NCI-H345 treated with DMSO at 0.1 percent for 48 hours (cell line): Measurements from ENCODE around the gene ZNF492.
"Not testable (repeated sequence)": the region's sequence is repeated elsewhere in the genome, so short reads cannot be mapped to it uniquely, and the experiment has no call there.

Experiments
- DNase-seq: peaks from one replicate; lab custom pipeline; 2025; ENCODE audit not compliant: unreplicated experiment; lab: John Stamatoyannopoulos, UW

ZNF492 gene

DNA sequence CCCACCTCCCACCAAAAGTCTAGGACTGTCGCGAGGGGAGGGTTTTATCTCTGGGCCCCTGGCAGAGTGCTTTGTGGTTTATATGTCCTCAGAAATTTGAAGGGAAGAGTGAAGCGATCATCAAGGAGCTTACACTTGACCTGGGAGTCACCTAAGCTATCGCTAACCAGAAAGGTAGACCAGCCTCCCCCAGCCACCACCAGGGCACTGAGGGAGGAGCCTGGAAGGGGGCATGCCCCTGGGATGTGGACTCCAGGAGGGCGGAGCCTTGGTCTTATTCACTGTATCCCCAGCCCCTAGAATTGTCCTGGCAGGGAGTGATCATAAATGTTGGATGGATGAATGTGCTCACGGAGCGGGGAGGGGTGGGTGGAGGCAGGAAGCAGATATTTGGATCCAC lies 16.9 kb upstream of the ZNF492 start:
- not testable (repeated sequence) for DNase-seq

DNA sequence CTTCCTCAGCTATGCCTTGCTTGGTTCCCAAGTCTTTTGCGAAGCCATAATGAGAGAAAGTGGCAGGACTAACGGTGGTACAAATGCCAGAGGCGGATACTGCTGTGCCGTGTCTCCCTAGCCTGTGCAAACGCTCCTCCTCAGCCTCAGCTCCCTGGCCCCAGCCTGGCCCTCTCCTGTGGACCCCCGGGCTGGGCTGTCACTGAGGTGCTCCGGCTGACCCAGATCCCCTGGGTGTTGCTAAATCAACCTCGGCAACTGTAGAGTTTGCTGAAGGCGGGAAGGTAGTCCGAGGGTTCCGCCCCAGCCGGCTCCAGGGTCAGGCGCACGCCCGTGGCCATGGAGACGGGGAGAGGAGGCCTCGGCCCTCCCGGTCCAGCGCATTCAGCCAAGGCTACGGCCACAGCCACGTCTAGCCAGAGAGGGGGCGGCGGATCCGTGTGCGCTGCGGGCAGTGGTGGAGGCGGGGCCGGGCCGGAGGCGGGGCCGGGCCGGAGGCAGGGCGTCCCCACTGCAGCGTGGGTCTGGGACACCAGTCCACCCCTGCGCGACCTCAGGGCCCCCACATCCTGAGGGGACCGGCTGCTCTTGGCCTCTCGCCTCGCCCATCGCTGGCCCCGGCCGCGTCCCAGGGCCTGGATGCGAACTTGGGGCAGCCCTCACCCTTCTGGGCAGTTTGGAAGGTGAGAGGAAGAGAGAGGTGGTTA lies 16.4 kb upstream of the ZNF492 start:
- DNase-seq: no peak

DNA sequence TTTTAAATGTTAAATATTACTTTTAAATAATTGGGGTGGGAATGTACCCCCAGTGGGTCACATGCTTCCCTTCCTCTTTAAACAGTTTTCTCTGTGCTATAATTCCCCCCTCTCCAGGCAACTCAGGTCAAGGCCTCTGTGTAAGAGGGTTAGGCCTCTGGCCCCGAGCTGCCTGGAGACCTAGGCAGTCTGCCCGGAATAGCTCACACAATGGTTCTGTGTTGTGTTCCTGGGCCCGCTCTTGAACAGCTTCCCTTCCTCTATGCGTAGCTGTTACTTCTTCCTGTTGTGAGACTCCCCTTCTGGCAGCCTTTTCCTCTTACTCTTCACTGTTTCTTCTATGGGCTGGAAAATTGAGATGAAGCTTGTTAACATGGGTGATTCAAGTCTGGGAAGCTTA lies 14.8 kb upstream of the ZNF492 start:
- no peak for DNase-seq

DNA sequence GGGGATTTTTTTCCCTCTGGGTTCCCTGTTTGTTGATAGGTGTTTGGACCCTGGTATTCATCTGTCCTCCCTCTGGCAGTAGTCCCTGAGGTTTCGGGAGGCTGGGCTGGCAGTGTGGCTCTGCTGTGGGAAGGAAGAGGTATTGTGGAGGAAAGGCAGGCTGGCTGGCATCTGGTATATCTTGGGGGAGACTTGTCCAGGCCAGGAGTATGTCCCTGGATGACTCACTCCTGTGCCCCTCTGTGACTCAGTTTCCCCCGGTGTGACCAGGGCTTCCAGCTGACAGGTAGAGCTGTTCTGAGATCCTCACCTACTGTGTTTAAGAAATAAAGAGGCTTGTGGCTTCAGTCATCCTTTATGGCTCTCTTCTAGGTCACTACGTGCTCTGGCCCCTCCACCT lies 14.2 kb upstream of the ZNF492 start:
- no peak for DNase-seq

DNA sequence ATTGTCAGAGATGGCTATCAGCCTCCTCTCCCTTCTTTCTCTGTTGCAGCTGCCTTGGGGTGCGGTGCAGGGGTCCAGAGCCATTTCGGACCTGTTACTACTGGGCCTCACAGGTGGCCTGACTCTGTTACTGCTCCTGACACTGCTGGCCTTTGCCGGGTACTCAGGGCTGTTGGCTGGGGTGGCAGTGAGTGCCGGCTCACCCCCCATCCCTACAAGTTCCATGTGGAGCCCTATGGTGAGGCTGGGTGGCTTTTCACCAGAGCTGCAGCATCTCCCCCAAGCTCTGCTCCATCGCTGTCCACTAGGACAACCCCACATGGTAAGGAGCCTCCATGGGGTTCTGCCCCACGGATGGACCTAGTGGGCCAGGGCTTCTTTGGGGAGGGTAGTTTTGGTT lies 13.7 kb upstream of the ZNF492 start:
- no peak for DNase-seq

DNA sequence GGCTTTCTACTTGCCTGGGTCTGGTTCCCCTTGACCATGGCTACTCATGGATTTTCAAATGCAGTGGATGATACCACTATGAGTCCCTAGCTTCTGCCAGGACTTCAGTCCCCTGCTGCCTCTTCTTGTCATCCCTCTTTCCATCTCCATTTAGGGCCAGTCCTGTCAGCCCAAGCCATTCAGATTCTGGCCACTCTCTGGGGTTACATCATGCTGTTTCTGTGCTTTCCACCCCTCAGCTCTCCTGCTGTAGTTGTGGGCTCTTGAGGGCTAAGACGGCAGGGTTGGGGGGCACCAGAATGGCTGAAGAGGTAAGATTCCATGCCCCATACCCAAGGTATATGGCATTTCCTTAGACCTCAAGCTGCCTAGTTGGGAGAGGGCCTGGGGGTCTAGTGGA lies 13.2 kb upstream of the ZNF492 start:
- no peak for DNase-seq

DNA sequence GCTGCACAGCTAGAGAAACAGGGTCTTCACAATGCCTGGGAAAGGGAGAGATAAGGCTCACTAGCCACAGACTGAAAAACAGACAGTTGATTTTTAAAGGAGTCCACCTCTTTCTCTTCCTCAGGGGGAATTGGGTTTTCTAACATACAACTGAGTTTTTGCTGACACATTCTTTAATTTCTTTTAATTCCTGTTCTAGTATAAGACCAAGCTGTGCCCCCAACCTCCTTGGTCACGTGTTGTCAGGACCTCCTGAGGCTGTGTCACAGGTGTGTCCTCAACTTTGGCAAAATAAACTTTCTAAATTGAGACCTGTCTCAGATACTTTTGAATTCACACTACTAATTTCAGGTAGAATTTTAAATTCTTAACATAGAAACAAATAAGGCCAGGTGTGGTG lies 12.1 kb upstream of the ZNF492 start:
- no peak for DNase-seq

DNA sequence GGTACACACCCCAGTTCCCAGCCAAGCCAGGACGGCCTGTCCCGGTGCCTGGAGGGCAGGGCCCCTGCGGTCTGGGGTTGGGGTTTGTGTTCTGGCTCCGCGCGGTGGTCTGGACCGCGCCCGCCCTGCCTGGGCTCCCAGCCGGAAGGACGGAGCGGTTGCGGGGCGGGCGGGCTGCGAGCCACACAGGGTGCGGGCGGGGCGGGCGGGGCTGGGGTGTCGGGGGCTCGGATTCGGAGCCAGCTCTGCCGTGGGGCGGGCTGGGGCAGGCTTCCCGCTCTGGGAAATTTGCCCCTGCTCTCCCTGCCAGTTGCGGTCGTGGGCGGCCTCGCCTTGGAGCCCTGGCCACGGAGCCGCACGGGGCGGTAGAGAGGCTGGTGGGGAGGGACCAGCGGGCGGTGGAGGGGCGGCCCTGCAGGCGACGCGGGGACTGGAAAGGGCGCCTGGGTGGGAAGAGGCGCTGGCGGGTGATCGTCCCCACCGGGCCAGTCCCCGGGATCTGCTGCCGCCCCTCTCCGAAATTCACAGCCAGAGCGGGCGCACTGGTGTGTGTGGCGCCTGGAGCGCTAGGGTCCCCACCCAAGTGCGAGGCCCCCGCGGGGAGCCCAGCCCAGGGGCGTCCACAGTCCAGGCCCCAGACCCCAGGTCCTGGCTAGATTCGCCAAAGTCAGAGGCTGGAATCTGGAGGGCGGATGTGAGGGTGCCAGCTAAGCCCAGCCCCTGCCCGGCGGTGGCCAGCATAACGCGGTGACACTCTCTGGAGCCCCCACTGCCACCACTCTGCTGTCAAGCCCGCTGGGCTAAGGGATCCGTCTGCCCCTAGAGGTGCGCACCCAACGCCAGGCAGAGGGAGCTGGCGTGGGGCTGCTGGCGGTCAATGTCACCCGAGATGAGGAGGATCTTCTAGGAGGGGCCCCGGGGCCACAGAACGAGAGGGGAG lies 11.0 kb upstream of the ZNF492 start:
- DNase-seq: no peak

DNA sequence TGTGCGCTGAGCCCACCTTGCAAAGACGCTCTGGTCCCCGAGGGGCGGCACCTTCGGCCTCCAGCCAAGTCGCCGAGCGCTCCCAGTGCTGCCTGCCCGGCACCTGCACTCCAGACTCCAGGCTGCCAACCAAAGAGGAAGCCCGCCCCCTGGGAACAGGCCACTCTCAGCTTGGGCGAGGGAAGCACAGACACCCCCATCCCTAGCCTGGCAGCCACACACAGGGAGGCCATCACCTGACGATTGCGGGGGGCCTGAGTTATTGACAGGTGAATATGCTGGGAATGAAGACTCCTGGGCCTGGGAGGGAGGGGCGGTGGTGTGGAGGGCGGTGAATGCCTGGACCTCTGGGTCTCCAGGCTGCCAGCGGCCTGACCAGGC lies 10.3 kb upstream of the ZNF492 start:
- no peak for DNase-seq

DNA sequence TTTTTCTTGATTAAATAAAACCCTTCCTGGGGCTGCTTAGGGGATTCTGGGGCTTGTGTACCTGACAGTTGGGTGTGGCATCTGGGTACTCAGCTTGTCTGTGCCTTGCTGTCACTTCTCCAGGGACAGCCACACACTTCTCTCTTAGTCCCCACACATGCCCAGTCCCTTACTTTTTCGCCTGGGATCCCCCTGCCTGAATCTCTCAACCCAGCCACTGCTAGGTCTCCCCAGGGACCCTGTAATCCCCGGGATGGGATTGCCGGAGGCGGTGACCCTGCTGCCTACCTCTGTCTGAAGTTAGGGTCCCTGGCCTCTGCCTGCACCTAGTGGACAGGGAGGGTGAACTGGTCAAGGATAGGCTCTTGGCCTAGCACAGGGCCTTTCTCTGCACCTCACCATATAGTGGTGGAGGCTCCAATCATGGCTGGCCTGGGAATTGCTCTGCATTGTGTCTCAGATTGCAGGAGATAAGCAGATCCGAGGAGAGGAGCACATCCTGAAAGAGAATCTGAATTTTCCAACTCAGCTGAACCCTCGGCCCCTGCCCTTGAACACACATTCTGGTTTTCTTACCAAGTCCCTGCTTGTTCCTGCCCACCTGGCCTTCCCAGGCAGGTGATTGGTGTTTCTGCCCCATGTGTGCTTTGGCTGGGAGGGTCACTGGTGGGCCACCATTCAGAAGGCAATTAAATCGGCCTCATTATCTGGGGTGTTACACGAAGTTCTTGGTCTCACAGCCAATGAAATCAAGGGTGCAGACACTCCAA lies 8.7 kb upstream of the ZNF492 start:
- no peak for DNase-seq

DNA sequence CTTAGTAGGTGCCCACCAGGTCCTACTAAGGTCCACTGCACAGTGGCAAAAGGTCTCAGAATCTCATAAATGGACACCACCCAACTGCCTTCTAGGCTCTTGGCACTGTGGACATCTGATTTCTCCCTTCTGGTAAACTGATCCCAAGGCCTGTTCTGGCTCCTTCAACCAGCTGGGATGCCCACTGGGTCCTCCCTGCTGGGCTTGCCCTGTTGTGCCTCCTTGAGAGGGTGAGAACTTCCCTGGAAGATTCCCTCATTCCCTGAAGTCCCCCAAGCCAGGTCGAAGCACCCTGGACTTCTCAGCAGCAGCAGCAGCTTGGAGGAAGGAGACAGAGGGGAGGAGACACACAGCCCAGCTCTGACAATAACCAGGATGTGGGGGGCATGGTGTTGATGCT lies 6.6 kb upstream of the ZNF492 start:
- no peak for DNase-seq

DNA sequence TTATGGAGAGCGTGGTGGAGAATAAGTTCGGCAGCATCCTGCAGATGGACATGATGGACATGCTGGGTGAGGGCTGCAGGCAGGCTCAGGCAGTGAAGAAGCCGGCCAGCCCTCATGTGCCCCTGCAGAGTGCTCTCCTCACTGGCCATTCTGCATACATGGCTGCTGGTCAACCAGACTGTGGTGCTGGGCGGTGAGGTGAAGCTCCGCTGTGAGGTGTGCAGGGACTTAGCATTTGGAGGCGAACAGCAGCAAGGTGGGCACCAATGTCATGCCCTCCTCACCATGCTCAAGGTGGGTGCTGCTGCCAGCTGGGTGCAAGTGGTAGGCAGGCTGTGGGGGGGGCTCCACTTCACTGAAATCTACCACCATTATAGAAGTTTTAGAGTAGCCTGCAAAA lies 5.7 kb upstream of the ZNF492 start:
- DNase-seq: no peak

DNA sequence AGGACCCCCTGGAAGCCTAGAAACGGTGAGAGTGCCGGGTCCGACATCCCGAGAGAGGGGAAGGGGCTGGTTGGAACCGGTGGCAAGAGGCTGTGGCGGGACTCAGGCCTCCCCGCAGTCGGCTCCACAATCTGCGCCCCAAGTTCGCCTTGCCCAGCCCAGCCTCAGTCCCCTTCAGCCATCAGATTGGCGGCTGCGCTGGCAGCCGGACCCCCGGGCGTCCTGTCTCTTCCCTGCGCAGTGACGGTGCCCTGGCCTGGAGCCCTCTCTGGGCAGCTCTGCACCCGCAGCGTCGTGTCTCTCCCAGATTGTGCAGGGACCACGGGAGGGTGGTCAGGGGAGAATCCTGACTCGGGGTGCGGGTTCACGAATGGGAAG lies 315 bp downstream of the ZNF492 start:
- no peak for DNase-seq

DNA sequence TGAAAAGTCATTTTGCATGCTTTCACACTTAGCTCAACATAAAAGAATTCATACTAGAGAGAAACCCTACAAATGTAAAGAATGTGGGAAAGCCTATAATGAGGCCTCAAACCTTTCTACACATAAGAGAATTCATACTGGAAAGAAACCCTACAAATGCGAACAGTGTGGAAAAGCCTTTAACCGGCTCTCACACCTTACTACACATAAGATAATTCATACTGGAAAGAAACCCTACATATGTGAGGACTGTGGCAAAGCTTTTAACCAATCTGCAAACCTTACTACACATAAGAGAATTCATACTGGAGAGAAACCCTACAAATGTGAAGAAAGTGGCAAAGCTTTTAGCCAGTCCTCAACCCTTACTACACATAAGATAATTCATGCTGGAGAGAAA lies 51.4 kb downstream of the ZNF492 start:
- not testable (repeated sequence) for DNase-seq

DNA sequence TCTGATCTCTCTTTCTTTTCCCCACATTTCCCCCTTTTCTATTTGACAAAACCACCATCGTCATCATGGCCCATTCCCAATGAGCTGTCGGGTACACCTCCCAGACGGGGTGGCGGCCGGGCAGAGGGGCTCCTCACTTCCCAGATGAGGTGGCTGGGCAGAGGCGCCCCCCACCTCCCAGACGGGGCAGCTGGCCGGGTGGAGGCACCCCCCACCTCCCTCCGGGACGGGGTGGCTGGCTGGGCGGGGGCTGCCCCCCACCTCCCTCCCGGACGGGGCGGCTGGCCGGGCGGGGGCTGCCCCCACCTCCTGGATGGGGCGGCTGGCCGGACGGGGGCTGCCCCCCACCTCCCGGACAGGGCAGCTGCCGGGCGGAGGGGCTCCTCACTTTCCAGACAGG lies 68.5 kb downstream of the ZNF492 start:
- DNase-seq: not testable (repeated sequence)

DNA sequence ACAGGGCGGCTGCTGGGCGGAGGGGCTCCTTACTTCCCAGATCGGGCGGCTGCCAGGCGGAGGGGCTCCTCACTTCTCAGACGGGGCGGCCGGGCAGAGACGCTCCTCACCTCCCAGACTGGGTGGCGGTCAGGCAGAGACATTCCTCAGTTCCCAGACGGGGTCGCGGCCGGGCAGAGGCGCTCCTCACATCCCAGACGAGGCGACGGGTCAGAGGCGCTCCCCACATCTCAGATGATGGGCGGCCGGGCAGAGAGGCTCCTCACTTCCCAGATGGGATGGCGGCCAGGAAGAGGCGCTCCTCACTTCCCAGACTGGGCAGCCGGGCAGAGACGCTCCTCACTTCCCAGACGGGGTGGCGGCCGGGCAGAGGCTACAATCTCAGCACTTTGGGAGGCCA lies 69.0 kb downstream of the ZNF492 start:
- not testable (repeated sequence) for DNase-seq

DNA sequence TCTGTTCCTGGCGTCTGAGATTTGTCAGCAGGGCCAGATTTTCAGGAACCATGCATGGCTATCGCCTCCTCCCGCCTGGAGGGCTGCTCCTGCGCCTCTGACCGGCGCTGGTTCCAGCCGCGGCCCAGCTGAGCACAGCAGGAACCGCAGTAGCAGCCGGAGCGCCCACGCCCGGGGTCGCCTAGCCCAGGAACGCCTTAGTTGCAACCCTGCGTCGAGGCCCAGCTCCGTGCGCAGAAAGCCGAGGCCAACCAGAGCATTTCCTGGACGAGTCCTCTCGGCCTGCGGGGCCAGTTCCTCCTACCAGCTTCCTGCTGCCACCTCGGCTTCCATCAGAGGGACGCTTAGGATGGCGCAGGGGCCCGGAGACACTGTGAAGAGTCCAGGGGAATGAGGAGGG lies 74.9 kb downstream of the ZNF492 start:
- no peak for DNase-seq
